Measurements from ENCODE around the gene KCNJ12. TPM values are rescaled to one million over a fixed set of nuclear protein-coding genes. Genes with fewer than 3 reads are reported as not detected.
A peak's percentile ranks its signal among the peaks of the same experiment; 100 is the strongest.
"Not testable (repeated sequence)": the region's sequence is repeated elsewhere in the genome, so short reads cannot be mapped to it uniquely, and the experiment has no call there.

KCNJ12 gene
- total RNA-seq, 2 donors from 2014 or later, result 0.52 to 0.99 TPM

DNA sequence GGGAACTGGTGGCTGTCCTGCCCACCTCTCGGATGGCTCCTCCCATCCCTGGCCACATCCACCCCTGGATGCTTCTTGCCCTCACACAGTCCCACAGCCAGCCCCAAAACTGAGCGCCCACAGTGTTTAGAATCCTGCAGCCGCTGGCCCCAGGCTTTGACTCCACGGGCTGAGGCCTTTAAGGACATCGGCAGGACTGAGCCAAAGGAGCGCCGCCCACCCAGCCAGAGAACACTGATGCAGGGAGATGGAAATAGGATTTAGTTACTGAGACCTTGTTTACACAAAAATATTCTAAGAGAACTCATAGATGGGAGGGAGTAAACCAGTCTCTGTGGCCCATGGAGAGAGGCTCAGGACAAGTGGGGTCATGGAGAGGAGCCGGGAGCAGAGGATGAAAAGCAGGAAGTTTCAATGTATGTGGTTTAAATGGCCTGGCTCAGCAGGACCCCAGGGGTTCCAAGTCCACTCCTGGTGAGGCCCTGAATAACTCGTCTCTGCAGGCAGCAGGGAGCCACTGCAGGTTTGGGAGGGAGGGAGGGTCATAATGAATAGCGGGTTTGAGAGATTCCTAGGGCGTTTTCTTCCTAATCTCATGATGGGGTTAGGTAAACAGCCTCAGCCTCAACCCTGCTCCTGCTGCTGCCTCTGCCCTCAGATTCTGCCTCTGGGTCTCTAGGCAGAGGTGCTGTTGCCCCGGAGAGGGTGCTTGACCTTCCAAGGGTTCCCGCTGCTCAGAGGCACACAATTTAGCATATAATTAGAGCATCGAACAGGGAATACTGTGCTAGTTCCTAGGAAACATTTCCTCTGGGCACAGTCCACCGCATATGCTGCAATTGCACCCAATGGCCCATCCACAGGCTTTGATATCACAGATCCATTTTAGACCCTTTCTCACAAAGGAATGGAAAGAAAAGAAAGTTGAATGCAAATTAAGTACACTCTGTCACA lies 61.0 kb downstream of the KCNJ12 start:
- H3K4me1 ChIP-seq; intact Hi-C loops (cut with DNase I); H3K27ac ChIP-seq; H3K27me3 ChIP-seq; DNase-seq; H3K9me3 ChIP-seq; H3K36me3 ChIP-seq (replicated peaks in 1 of 2; ENCODE audit: insufficient read depth in 1 of 2, low read depth in 2 of 2); H3K4me3 ChIP-seq: not testable (repeated sequence)
- peak; percentile 27 for ATAC-seq
- WGBS, 2 donors, result 32 to 44% methylated on average over 12 to 14 of the region's 15 CpGs

DNA sequence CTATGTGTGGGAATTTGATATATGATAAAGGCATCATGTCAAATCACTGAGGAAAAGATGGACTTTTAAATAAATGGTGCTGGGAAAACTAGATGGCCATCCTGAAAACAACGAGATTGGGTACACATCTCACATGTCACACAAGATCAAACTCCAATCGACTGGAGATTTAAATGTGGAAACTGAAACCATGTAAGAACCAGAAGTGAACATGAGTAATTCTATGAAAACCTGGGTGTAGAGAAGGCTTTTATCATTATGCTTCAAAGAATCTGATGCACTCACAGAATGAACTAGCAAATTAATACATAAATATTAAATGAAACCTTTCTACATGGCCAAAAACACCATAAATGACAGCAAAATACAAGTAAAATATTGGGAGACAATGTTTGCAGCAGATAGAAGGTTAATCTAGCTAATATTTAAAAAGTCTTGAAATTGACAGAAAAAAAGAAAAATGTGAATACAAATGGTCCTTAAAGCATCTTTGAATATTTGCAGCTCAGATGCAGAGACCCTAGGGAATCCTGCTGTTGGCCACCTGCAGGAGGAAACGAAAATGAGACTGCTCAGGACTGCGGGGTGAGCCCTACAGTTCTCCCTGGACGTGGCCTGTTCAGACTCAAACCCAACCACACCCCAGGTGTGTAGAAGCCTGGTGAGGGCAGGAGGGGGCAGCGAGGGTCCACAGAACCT lies 62.3 kb downstream of the KCNJ12 start:
- DNase-seq; H3K9me3 ChIP-seq; ATAC-seq; intact Hi-C loops (cut with DNase I); H3K4me1 ChIP-seq; H3K36me3 ChIP-seq (replicated peaks in 1 of 2; ENCODE audit: insufficient read depth in 1 of 2, low read depth in 2 of 2); H3K27me3 ChIP-seq; H3K27ac ChIP-seq; H3K4me3 ChIP-seq: not testable (repeated sequence)
- WGBS, 2 donors, result 52 to 59% methylated on average over 2 of the region's 6 CpGs

DNA sequence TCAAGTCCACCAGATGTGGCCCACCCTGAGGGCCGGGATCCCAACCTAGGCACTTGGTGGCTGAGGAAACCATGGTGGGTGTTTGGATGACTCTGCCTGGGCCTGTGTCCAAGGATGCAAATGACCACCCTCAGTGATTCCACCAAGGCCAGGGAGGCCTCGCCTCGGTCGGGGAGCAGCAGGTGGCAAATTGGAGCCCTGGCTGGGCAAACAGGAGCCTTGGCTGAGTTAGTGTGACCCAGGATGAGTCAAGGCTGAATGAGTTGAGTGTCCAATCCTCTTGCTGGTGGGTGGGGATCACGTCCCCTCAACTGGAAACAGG lies 62.8 kb downstream of the KCNJ12 start:
- H3K27me3 ChIP-seq; DNase-seq; H3K4me3 ChIP-seq; H3K27ac ChIP-seq; H3K4me1 ChIP-seq; intact Hi-C loops (cut with DNase I); H3K9me3 ChIP-seq; H3K36me3 ChIP-seq (replicated peaks in 1 of 2; ENCODE audit: insufficient read depth in 1 of 2, low read depth in 2 of 2); ATAC-seq: not testable (repeated sequence)
- WGBS, 2 donors, result 48% methylated on average over 4 of the region's 5 CpGs; no CpG with 5 or more reads in 1 of the 2 donors

DNA sequence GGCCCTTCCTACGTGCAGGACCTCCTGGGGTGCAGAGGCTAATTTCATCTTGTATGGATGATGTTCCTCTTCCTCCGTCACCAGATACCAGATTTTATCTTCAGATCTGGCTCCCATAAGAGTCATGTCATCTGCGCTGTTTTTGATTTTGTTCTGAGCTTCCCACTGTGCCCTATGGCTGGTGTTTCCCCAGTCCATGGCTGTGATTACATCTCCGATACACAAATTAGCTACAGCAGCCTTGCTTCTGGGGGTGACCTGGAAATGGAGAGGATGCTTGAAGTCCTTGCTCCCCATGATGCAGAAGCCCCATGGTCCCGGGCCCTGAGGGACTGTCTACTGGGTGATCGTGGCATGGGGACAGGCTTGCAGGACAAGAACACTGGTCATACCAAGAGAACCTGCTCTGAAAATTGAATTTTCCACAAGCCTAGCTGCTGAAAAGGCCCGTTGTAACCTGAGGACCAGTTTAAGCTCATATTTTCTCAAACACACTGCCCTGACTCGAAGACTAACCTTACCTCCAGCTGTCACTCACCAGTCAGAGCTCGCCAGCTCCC lies 69.0 kb downstream of the KCNJ12 start:
- intact Hi-C loops (cut with DNase I), result no loop called here
- no peak for TF ChIP-seq POLR2A (IDR thresholded peaks at IDR 0.05)
- TF ChIP-seq, protein P1, sequence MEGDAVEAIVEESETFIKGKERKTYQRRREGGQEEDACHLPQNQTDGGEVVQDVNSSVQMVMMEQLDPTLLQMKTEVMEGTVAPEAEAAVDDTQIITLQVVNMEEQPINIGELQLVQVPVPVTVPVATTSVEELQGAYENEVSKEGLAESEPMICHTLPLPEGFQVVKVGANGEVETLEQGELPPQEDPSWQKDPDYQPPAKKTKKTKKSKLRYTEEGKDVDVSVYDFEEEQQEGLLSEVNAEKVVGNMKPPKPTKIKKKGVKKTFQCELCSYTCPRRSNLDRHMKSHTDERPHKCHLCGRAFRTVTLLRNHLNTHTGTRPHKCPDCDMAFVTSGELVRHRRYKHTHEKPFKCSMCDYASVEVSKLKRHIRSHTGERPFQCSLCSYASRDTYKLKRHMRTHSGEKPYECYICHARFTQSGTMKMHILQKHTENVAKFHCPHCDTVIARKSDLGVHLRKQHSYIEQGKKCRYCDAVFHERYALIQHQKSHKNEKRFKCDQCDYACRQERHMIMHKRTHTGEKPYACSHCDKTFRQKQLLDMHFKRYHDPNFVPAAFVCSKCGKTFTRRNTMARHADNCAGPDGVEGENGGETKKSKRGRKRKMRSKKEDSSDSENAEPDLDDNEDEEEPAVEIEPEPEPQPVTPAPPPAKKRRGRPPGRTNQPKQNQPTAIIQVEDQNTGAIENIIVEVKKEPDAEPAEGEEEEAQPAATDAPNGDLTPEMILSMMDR (IDR thresholded peaks at IDR 0.05), result no peak
- no peaks in the 10 kb centered on the region for H3K9me3 ChIP-seq
- WGBS, 2 donors, result 67 to 72% methylated on average over 9 of the region's 9 CpGs
- H3K27ac ChIP-seq, result no peak overlapping the region
- ATAC-seq, result no peak
- H3K4me3 ChIP-seq, result no peak overlapping the region
- DNase-seq, result no peak
- H3K36me3 ChIP-seq (replicated peaks in 1 of 2; ENCODE audit: insufficient read depth in 1 of 2, low read depth in 2 of 2), result no peaks in the 10 kb centered on the region
- no peaks in the 10 kb centered on the region for H3K4me1 ChIP-seq
- H3K27me3 ChIP-seq, result no peaks in the 10 kb centered on the region

DNA sequence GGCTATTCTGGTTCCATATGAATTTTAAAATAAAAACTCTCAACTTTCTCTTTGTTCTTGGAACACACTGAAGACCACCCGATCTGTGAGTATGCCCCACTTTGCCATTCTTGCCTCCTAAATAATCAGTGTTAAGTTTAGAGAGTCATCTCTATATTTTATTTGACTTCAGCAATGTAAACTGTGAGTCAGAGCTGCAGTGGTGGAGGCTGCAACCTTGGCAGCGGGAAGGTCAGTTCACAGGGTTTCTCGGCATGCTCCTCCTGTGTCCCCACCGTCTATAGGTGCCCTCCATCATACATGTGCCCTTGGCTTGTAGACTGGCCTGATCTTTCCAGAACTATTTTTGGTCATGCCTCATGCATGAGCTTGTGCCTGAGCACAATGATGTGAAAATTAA lies 71.4 kb downstream of the KCNJ12 start:
- H3K4me3 ChIP-seq; DNase-seq; H3K36me3 ChIP-seq (replicated peaks in 1 of 2; ENCODE audit: insufficient read depth in 1 of 2, low read depth in 2 of 2); intact Hi-C loops (cut with DNase I); H3K27ac ChIP-seq; H3K9me3 ChIP-seq; ATAC-seq; H3K4me1 ChIP-seq; H3K27me3 ChIP-seq: not testable (repeated sequence)
- WGBS, 2 donors, result 48 to 68% methylated on average over 4 of the region's 4 CpGs

DNA sequence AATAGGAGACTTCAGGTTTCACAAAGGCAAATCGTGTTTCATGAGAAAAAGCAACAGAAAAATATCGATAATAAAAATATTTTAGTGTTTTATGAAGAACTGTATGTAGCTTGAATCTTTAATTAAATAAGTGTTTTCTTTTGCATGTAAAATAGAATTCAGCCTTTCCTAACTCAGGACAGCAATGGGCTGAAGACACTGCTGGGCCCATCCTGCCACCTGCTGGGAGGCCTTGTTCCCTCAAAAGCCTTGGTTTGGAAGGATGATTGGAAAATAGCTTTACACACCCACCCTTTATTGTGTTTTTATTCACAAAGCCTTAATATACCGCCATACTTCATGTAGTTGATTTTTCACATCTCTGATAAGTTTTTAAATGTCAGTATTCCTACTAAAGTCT lies 73.7 kb downstream of the KCNJ12 start:
- DNase-seq; intact Hi-C loops (cut with DNase I); H3K27me3 ChIP-seq; H3K27ac ChIP-seq; H3K4me3 ChIP-seq; ATAC-seq; H3K36me3 ChIP-seq (replicated peaks in 1 of 2; ENCODE audit: insufficient read depth in 1 of 2, low read depth in 2 of 2); H3K9me3 ChIP-seq: not testable (repeated sequence)
- 56 to 62% methylated on average over 3 of the region's 3 CpGs for whole genome bisulfite sequencing, 2 donors
- TF ChIP-seq, protein P1 (IDR thresholded peaks at IDR 0.05), result peak in 1 of 7 experiments; percentile 5
- peaks cover 10% of the 10 kb centered on the region for H3K4me1 ChIP-seq
